Tibial nerve (tissue), 4 donors: ENCODE measurements around the gene LSM14B.

Experiments used
- EP300 ChIP-seq, 2 donors: sonication (generic); formaldehyde crosslinking; IDR thresholded peaks; one replicate each; pipeline ENCODE4 v1.6.1; 2017; ENCODE audit warnings: antibody characterized with exemption in 2 of 2, mild to moderate bottlenecking in 1 of 2
- POLR2A ChIP-seq, 2 donors: fragments of 450-650 bp; IDR thresholded peaks; one replicate each; pipeline ENCODE4 v1.6.1; 2017; ENCODE audit warnings: antibody characterized with exemption in 2 of 2, mild to moderate bottlenecking in 2 of 2, moderate library complexity in 2 of 2
- TF ChIP-seq, protein P1 (sequence below), 5 experiments: fragments of 200-600 bp in 3 of 5; fragments of 450-650 bp in 2 of 5; sonication (generic) in 3 of 5; IDR thresholded peaks; one replicate each; pipeline ENCODE4 v1.5.1; 2016 to 2019; ENCODE audit warnings: antibody characterized with exemption in 5 of 5, mild to moderate bottlenecking in 3 of 5, moderate library complexity in 2 of 5

DNA sequence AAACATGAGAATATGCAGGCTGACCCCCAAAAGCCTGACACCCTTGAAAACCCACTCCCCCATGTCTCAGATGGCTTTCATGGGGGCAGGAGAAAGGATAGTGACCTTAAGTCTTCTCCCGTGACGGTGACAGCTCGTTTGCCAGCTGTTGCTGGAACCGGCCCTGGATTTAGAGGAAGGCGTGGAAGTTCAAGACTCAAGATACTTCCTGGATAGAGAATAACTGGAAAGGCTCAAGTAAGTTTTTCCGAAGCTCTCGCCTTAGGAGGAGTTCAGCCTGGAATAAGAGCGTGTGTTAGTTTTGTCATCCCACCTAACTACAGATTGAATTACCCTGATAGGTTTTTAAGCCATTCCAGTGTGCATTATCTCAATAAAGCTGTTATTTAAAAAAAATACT is 49.0 kb downstream of the LSM14B start:
- TF ChIP-seq, protein P1, sequence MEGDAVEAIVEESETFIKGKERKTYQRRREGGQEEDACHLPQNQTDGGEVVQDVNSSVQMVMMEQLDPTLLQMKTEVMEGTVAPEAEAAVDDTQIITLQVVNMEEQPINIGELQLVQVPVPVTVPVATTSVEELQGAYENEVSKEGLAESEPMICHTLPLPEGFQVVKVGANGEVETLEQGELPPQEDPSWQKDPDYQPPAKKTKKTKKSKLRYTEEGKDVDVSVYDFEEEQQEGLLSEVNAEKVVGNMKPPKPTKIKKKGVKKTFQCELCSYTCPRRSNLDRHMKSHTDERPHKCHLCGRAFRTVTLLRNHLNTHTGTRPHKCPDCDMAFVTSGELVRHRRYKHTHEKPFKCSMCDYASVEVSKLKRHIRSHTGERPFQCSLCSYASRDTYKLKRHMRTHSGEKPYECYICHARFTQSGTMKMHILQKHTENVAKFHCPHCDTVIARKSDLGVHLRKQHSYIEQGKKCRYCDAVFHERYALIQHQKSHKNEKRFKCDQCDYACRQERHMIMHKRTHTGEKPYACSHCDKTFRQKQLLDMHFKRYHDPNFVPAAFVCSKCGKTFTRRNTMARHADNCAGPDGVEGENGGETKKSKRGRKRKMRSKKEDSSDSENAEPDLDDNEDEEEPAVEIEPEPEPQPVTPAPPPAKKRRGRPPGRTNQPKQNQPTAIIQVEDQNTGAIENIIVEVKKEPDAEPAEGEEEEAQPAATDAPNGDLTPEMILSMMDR (IDR thresholded peaks at IDR 0.05): no peak
- TF ChIP-seq EP300 (IDR thresholded peaks at IDR 0.05) (no peak), POLR2A (IDR thresholded peaks at IDR 0.05) (no peak)
